Measurements from ENCODE around the gene MYG1.

Gene MYG1

GRCh38 chr12:53299454-53300180 is at the start of gene MYG1:
Gene MYG1, plus strand, starts transcription at chr12:53299695. Its CDS starts 43 bp downstream, at chr12:53299738.
- DNase-seq: peak; percentile 74

- DNase-seq: peak; percentile 46
These were observed 47.8 kb upstream of the MYG1 start for GRCh38 chr12:53251477-53252348.

- no peak for DNase-seq
These were observed 47.1 kb upstream of the MYG1 start for GRCh38 chr12:53252349-53252916.

- no peak for DNase-seq
These were observed 46.2 kb upstream of the MYG1 start for GRCh38 chr12:53253298-53253697.

- no peak for DNase-seq
These were observed 44.5 kb upstream of the MYG1 start for GRCh38 chr12:53254816-53255545.

GRCh38 chr12:53255996-53256395 is 43.5 kb upstream of the MYG1 start:
- DNase-seq: no peak

GRCh38 chr12:53258541-53259539 is 40.7 kb upstream of the MYG1 start:
- DNase-seq: no peak

GRCh38 chr12:53259891-53260290 is 39.6 kb upstream of the MYG1 start:
- no peak for DNase-seq

GRCh38 chr12:53265783-53266182 is 33.7 kb upstream of the MYG1 start:
- DNase-seq: no peak

- no peak for DNase-seq
These were observed 32.0 kb upstream of the MYG1 start for GRCh38 chr12:53267306-53267998.

GRCh38 chr12:53267999-53268629 is 31.4 kb upstream of the MYG1 start, which contains the start of gene ESPL1:
Gene ESPL1, plus strand, starts transcription at chr12:53268299. Its CDS starts 468 bp downstream, at chr12:53268767.
- peak; percentile 71 for DNase-seq

GRCh38 chr12:53268630-53269562 is 30.6 kb upstream of the MYG1 start:
- no peak for DNase-seq

- no peak for DNase-seq
These were observed 25.1 kb upstream of the MYG1 start for GRCh38 chr12:53274445-53274844.

- no peak for DNase-seq
These were observed 23.0 kb upstream of the MYG1 start for GRCh38 chr12:53276511-53276910.

- no peak for DNase-seq
These were observed 21.5 kb upstream of the MYG1 start for GRCh38 chr12:53277981-53278380.

GRCh38 chr12:53279283-53279869 is 20.1 kb upstream of the MYG1 start:
- no peak for DNase-seq

- DNase-seq: no peak
These were observed 19.5 kb upstream of the MYG1 start for GRCh38 chr12:53279888-53280498.

- DNase-seq: no peak
These were observed 13.0 kb upstream of the MYG1 start for GRCh38 chr12:53286448-53286847.
